Left renal pelvis (tissue), 4 donors: ENCODE measurements around the gene LINGO4. TPM values are rescaled to one million over a fixed set of nuclear protein-coding genes. Genes with fewer than 3 reads are reported as not detected.

Experiments used
- polyA plus RNA-seq, 4 donors: library from polyadenylated mRNA; unstranded; fragments of 120-200 nt; gene quantifications; one replicate each; pipeline ENCODE4 v1.2.1, GENCODE V29; 2013; ENCODE audit not compliant: insufficient read length in 4 of 4

The LINGO4 gene
- polyA plus RNA-seq, 4 donors, result 0.04 to 0.05 TPM; not detected in 2

Other genes with a start within 250 kb of the LINGO4 start
- gene SNX27, start 193.4 kb downstream of the LINGO4 start, polyA plus RNA-seq, result 10 to 100 TPM; 19.7 to 27.7 (median 22.6) TPM
- under 1 TPM; 0.14 to 0.83 (median 0.59) TPM for gene CELF3, start 88.6 kb downstream of the LINGO4 start, polyA plus RNA-seq
- under 1 TPM in 2 of 4 donors, not detected in 2; 0.52 to 0.76 TPM for gene RIIAD1, start 83.9 kb downstream of the LINGO4 start, polyA plus RNA-seq
- 100 to 1,000 TPM in 3 of 4 donors, 10 to 100 TPM in 1; 83.6 to 124 (median 117) TPM for gene MRPL9, start 41.9 kb downstream of the LINGO4 start, polyA plus RNA-seq
- 10 to 100 TPM in 1 of 4 donors, 1 to 10 TPM in 3; 5.0 to 10.9 (median 9.4) TPM for gene TDRKH, start 14.9 kb downstream of the LINGO4 start, polyA plus RNA-seq
- gene RORC, start 26.4 kb upstream of the LINGO4 start, polyA plus RNA-seq, result 1 to 10 TPM in 2 of 4 donors, under 1 TPM in 2; 0.26 to 1.3 (median 1.0) TPM
- gene C2CD4D, start 34.4 kb upstream of the LINGO4 start, polyA plus RNA-seq, result under 1 TPM; 0.19 to 0.26 (median 0.24) TPM
- gene THEM5, start 48.3 kb upstream of the LINGO4 start, polyA plus RNA-seq, result under 1 TPM; 0.56 to 0.90 (median 0.78) TPM
- 10 to 100 TPM; 18.3 to 41.1 (median 23.2) TPM for gene THEM4, start 104.1 kb upstream of the LINGO4 start, polyA plus RNA-seq
- 100 to 1,000 TPM; 216 to 626 (median 267) TPM for gene S100A10, start 188.4 kb upstream of the LINGO4 start, polyA plus RNA-seq
- gene S100A11, start 231.6 kb upstream of the LINGO4 start, polyA plus RNA-seq, result 100 to 1,000 TPM; 278 to 306 (median 291) TPM